NT2/D1 (cell line): ENCODE measurements around the gene CEP135.

Experiments used
- SUZ12 ChIP-seq: IDR thresholded peaks from 2 replicates; pipeline ENCODE4 v1.6.1; 2011; ENCODE audit not compliant: insufficient read length, insufficient read depth; ENCODE audit errors: extremely low read depth
- ZNF274 ChIP-seq: IDR thresholded peaks from 2 replicates; pipeline ENCODE4 v1.6.1; 2011; ENCODE audit warnings: mild to moderate bottlenecking, low read depth, low read length

- TF ChIP-seq ZNF274 (no peak), SUZ12 (no peak)
Observed at GRCh38 chr4:55928846-55929245, 19.9 kb upstream of the CEP135 start.
